Activated CD4-positive, alpha-beta T cell treated with anti-CD3 and anti-CD28 coated beads for 1 hour (primary cell): Measurements from ENCODE around the gene ANGPTL8.

Experiments
- DNase-seq: peaks from one replicate; pipeline ENCODE4 v3.0.0-alpha.2; 2020

ANGPTL8 gene

GRCh38 chr19:11238041-11238440 lies 1.4 kb upstream of the ANGPTL8 start:
- DNase-seq, result no peak

DNA sequence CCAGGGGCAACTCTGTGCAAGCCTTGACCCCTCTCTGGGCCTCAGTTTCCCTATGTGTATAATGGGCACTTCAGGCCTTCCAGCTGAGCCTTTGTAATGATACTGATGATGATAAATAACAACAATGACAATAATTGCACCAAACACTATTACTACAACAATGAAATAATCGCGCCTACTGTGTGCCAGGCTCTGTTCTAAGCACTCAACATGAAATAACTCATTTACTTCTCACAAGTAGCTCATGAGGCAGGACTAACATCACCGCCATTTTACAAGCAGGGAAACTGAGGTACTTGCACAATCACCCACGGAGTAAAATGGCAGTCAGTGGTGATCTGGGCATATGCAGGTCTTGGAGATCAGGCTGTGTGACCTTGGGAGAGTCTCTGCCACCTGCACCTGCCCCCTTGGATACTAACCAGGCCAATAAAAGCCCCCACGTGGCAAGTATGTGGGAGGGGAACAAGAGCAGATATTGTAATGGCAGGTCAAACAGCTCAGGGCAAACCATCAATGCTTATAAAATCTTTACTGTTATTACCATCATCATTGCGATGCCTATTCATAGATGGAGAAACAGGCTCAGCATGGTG lies 540 bp upstream of the ANGPTL8 start:
- DNase-seq, result no peak

GRCh38 chr19:11240008-11240444 lies 607 bp downstream of the ANGPTL8 start:
- DNase-seq, result no peak

DNA sequence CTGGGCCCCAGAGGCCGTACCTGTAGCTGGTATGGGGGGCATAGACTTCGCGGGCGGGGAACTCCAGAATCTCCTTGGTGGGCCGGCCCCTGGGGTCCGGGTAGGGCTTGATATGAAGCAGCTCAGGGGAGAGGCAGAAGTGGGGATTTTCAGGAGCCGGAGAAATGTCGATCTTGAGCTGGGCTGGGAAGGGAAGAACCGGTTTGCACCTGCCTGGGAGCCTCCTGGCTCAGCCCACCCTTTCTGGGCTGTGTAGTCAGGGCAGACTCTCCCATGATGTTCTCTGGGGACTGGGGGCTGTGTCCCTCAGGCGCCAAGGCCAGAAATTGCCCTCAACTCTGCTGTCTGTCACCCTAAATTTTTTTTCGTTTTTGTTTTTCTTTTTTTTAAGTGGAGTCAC lies 2.6 kb downstream of the ANGPTL8 start:
- DNase-seq, result no peak

DNA sequence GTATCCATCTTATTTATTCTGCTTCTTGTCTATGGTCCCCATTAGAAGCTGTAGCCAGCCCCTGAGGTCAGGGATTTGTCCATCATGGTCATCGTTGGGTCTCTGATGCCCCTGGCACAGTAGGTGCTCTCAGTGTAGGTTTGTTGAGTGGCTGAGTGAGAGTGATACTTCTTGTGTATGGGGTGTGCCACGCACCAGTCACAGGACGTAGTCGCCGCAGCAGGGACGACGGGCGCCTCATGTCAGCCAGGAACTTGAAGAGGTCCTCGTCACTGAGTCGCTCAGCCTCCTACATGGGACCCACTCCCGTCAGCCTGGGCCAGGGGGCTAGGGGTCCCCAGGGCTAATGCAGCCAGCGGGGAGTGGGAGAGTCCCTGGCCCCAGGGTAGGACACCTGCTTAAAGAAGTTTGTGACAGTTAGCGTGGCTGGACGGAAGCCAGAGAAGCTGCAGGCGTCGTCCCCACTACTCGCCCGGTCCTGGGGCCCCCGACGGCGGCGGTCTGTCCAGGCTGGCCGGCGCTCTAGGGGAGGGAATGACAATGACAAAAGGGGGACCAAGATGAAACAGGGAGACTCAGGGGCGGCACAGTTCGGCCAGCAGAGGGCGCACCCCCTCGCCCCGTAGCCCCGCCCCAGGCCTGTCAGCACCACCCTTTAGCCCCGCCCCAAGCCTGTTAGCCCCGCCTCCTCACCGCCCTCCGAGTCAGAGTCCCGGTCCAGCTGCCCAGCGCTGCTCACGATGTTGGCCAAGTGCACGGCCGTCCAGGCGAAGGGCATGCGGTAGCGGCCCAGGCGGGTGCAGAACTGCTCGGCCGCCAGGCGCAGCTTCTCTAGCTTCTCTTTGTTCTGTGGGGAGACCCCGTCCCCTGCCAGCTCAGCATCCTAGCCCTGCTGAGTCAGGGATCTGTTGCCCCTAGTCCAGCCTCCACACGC lies 3.7 kb downstream of the ANGPTL8 start:
- DNase-seq, result peak; percentile 68

DNA sequence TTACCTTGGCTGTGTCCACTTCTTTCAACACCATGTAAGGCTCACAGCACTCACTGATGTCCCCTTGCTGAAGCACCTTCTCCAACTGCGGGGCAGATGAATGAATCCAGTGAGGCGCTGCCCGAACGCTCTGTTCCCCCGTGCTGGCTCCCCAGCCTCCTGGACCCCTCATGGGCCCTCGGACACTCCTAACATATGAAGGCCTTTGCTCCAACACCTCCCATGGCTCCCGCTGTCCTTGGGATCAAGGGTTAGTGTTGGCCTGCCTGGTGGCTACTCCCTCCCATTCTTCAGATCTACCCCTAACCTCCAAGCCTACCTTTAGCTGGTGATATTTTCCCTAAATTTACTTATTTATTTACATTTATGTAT lies 4.4 kb downstream of the ANGPTL8 start:
- DNase-seq, result no peak

DNA sequence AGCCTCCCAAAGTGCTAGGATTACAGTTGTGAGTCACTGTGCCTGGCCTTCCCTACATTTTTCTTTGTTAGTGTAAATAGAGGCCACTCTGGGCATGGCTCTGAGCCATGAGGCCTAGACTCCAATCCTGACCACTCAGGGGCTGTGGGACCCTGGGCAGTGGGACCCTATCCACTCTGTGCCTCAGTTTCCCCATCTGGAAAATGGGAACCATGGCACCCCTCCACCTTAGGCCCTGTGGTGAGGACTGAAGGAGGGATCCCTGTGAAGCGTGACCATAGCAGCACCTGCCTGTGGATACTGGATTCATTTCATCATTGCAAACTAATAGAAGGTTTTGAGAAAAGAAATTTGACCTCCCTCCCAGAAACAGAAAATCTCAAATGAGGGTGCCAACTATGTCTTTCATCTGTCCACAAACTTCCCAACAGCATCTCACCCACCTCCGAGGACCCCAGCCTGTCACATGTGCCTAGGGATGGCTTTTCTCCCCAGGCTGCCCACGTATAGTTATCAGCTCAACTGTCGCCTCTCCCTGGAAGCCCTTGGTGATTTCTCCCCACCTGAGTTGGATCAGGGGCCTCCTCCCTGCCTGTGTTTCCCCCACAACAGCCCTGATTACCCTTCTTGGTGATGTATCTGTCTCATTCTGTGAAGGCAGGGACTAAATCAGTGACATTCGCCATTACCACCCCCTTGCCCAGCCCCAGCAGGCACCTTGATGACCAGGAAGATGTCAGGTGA lies 5.6 kb downstream of the ANGPTL8 start:
- no peak for DNase-seq

DNA sequence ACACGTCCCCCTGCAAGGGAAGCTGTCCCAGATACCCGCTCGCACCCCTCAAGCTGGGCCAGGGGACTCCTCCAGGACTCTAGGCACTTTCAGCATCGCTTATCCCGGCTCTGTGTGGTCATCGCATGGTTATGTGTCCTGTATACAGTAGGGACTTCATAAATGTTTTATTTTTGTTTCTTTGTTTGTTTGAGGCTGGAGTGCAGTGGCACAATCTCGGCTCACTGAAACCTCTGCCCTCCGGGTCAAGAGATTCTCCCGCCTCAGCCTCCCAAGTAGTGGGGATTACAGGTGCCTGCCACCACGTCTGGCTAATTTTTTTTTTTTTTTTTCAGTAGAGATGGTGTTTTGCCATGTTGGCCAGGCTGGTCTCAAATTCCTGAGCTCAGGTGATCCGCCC lies 7.5 kb downstream of the ANGPTL8 start:
- no peak for DNase-seq

DNA sequence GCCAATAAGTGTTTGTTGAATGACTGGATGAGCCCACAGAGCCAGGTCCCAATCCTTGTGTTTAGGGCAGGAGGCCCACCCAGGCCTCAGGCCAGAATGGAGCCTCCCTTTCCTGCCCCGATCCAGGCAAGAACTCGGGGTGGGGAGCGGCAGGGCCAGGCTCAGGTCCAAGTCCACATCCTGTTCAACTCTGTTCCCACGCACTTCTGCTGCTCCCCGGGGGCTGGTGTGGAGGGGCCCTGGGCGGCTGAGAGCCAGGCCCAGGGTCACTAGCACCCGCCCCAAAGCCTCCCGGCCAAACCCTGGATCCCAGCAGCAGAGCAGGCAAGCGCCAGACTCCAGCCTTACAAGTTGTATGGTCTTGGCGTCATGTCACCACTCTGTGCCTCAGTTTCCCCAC lies 8.0 kb downstream of the ANGPTL8 start:
- DNase-seq, result no peak

DNA sequence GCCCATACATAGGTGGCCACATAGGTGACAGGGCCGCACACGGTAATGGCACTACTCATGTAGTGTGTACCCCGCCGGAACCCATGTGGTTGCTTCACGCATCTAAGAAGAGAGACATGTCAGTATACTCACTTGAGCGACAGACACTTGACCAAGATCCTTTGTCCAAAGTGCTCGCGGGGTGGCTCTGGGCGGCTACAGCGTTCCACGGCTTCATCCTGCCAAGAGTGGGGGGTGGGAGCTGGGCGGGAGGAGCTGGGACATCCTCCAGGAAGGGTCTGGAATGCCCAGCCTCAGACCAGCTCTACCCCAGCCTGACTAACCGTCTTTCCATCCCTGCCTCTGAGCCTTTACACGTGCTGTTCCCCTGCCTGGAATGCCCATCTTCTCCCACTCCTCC lies 8.5 kb downstream of the ANGPTL8 start:
- no peak for DNase-seq

- DNase-seq, result no peak
Observed at GRCh38 chr19:11248852-11249251, 9.4 kb downstream of the ANGPTL8 start.

- DNase-seq, result no peak
Observed at GRCh38 chr19:11251217-11251616, 11.8 kb downstream of the ANGPTL8 start.

DNA sequence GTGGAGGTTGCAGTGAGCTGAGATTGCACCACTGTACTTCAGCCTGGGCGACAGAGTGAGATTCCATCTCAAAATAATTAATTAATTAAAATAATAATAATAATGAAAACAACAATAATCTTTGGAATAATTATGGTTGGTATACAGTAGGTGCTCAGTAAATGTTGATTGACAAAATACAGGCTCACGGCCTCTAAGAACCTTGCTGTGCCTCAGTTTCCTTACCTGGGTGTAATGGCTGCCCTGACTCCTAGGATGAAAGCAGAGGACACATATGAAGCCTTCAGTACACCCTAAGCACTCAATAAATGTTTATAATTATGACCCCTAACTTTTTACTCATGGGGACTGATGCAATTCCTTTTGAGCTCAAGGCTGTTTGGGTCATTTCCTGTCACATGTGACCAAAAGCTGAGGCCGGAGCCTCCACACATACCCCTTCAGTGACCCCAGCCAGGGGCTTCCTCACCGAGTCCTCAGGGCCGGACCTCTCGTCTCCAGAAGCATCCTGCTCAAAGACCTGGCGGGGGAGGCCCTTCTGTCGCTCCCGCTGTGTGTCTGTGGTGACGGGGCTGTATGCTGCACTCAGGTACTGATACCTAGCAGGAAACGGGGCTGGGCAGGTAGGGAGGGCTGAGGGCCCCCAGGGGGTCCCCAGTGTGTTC lies 12.4 kb downstream of the ANGPTL8 start:
- no peak for DNase-seq

- DNase-seq, result no peak
Observed at GRCh38 chr19:11252665-11253355, 13.4 kb downstream of the ANGPTL8 start.

DNA sequence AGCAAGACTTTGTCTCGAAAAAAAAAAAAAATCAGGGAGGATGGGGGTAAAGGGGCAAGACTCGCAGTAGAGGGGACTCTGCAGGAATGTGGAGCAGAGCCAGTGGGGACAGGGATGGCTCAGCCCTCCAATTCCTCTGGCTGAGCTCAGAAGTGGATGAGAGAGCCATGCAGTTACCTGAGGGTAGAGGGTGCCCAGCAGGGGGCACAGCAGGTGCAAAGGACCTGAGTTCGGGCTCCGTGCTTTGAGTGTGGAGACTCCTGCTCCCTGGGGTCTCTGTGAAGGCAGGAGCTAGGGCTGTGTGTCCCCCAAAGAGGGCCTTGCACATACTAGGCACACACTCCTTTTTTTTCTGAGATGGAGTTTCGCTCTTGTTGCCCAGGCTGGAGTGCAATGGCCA lies 15.2 kb downstream of the ANGPTL8 start:
- DNase-seq, result no peak

DNA sequence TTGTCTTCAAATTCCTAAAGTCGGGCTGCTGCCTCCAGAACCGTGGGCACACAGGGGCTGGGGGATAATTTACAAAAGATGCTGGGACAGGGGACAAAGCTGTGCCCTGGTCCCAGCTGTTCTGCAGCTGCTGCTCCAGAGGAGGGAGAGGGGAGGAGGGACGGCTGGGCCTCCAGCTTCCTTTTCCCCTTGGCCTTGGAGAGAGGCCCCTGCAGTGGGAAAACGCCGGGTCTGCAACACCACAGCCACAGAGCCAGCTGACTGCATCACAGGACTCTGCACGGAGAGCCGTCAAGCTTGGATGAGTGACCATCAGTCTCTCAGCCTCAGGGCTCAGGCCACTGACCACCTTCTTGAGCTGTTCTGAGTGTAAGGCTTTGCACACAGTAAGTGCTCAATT lies 16.8 kb downstream of the ANGPTL8 start:
- DNase-seq, result no peak

DNA sequence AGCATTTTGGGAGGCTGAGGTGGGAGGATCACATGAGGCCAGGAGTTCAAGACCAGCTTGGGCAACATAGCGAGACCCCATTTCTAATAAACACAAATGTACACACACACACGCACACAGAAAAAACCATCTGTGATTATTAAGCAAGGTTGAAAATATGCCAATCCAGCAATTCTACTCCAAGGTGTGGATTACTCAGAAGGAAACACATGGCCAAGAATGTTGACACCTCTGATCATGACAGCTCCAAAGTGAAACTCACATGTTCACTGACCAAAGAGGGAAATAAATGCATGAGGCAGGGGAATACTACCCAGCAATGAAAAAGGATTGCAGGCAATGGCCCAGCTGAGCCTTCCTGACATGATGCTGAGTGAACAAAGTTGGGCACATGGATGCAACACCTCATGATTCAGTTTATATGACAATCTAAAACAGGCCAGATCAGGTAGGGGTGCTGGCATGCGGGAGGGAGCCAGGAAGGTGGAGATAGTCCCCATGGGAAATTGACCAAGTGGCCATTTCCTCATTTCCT lies 18.5 kb downstream of the ANGPTL8 start:
- DNase-seq, result no peak

DNA sequence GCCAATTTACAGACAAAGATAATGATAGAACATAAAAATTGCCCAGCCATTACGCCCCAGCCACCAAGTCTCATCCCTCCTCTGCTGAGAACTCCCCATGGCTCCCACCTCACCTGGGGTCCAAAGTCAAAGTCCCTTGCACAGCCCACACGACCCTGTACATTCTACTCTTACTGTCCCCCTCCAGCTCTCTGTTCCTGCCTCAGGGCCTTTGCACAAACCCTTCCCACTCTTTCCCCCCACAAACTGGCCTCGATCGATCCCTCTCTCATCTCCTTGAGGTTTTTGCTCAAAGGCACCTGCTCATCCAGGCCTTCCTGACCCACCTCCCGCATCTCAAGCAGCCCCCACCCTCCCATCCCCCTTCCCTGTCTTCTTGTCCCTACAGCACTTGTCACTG lies 21.6 kb downstream of the ANGPTL8 start:
- DNase-seq, result no peak

- DNase-seq, result no peak
Observed at GRCh38 chr19:11261431-11261970, 22.1 kb downstream of the ANGPTL8 start.

DNA sequence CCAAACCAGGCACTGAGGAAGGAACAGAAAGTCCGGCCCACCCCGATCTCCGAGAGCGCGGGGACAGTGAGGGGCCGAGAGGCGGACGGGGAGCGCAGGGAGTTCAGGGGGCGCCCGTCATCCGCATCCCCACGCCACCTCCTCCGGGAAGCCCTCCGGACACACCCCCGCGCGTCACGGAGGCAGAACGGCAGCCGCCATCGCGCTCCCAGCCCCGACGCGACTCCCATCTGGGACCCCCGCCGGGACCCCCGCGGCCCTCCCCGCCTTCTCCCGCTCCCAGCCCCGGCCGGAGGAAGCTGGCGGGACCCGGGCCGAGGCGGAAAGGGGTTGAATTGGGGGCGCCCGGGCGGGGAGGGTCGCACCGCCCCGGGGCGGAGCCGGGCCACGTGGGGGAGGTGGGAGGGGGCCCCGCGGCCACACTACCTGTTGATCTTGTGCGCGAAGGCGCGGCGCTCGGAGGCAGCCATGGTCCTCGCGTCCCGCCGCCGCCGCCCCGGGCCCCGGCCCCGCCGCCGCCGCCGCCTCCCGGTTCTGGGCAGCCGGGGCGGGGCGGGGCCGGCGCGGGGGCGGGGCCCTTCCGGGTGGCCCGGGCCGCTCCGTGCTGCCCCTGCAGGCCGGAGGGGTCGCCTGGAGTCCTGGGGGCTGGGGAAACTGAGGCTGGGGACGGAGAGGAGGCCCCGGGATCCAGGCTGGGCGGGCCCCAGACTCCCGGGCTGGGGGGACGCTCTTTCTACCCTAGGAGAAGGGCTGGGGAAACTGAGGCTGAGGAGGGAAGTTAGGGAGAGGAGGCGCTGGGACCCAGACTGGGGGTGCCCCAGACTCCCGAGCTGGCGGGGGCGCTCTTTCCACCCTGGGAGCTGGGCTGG lies 22.8 kb downstream of the ANGPTL8 start, which contains the start of gene DOCK6:
Gene DOCK6, minus strand, starts transcription at position 554 of the 869 bp plus-strand sequence. Its CDS starts 84 bp downstream, at position 470.
- no peak for DNase-seq

DNA sequence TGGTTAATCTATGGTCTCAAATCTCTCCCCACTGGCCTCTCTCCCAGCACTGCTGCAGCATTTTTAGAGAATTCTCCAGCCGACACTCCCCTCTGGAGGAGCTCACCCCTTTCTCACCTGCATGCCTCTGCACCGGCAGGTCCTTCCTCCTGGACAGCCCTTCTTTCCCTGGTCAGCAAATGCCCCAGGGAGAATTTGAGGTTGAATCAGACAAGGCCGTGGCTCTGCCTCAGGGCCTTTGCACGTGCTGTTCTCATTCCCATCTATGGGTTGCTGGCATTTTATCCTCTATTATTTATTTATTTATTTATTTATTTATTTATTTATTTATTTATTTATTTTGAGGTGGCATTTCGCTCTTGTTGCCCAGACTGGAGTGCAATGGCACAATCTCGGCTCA lies 24.3 kb downstream of the ANGPTL8 start:
- no peak for DNase-seq
